ENCODE measurements around the gene MPG. TPM values are rescaled to one million over a fixed set of nuclear protein-coding genes. Genes with fewer than 3 reads are reported as not detected.

The MPG gene
- total and polyA plus RNA-seq, 2 of the 8 experiments (the other 6 are each of a cell fraction or from before 2014, with no cell fraction given), result 37.6 to 83.7 TPM

DNA sequence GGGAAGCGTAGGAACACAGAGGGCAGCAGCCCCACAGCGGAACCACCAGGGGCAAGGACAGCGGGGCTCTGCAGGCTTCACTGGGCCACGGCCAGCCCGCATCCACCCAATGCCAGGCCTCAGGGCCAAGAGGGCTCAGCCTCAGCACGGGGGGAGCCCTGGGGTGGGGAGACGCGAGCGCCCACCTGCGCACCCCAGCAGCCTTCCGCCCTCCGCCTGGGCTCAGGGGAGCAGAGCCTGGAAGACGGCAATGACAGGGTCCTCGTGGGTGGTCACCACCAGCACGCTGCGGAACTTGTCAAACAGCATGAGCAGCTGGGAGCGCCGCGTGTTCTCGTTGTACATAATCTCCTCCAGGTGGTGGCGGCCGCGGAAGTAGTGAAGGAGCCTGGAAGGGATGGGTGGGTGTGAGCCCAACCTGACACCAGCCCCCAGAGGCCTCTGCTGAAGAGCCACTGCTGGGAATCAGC is 8.5 kb downstream of the MPG start:
- H4K8ac ChIP-seq (ENCODE audit: extremely low read depth, insufficient read depth, low read length), result no peak overlapping the region
- TF ChIP-seq CHD2 (IDR thresholded peaks at IDR 0.05; ENCODE audit: low read length) (no peak), SP2 (IDR thresholded peaks at IDR 0.05; ENCODE audit: low read length) (no peak), SP4 (IDR thresholded peaks at IDR 0.05; ENCODE audit: low read length) (no peak), RXRA (IDR thresholded peaks at IDR 0.05; ENCODE audit: insufficient read depth, low read depth, low read length) (no peak), CBX8 (IDR thresholded peaks at IDR 0.05; ENCODE audit: borderline replicate concordance, low read depth, low read length) (no peak)
- TF ChIP-seq, protein P1, sequence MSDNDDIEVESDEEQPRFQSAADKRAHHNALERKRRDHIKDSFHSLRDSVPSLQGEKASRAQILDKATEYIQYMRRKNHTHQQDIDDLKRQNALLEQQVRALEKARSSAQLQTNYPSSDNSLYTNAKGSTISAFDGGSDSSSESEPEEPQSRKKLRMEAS (IDR thresholded peaks at IDR 0.05), result no peak

More for the DNA sequence above, 8.5 kb downstream of the MPG start:
- no peak for DNase-seq (ENCODE audit: low read depth in 1 of 2, low spot score in 2 of 2)
- no peak overlapping the region for H2AFZ ChIP-seq (ENCODE audit: low read length)
- H3K18ac ChIP-seq (ENCODE audit: extremely low read depth, low read length), result no peak overlapping the region
- H3K27me3 ChIP-seq (replicated peaks in 1 of 4; ENCODE audit: control insufficient read depth in 3 of 4, extremely low read depth in 1 of 4, insufficient read depth in 3 of 4, low read length in 3 of 4), result no peaks in the 10 kb centered on the region
- no peak overlapping the region for H3K14ac ChIP-seq (ENCODE audit: insufficient read length)
- H2BK120ac ChIP-seq (replicated peaks; ENCODE audit: low read depth, low read length), result no peak overlapping the region
- H3K79me1 ChIP-seq (ENCODE audit: low read depth, low read length), result no peaks in the 10 kb centered on the region
- H3K9me3 ChIP-seq (ENCODE audit: insufficient read depth in 2 of 2, low read depth in 1 of 2, low read length in 1 of 2), result no peaks in the 10 kb centered on the region
- FAIRE-seq, result no peak
- no peak overlapping the region for H3K4ac ChIP-seq (replicated peaks; ENCODE audit: insufficient read length, low read depth, low read length)
- H3K4me1 ChIP-seq (replicated peaks in 1 of 4; ENCODE audit: control insufficient read depth in 3 of 4, insufficient read depth in 4 of 4, low read length in 3 of 4), result peaks cover 0 to 8% (median 2%) of the 10 kb centered on the region in 4 experiments; a peak in 5 of 7 replicates
- CTCF ChIA-PET (ENCODE audit: partially characterized antibody), result interaction anchor here (0.9 to 25.7 kb wide), 4 partner anchors 9 to 25 kb away, joined by 3 to 856 read pairs (median 45); partner anchors contain the start of gene RHBDF1
- no peak overlapping the region for H4K5ac ChIP-seq (ENCODE audit: insufficient read length, low read depth, low read length)
- POLR2A ChIA-PET (ENCODE audit: partially characterized antibody), result interaction anchor here (1.4 to 1.8 kb wide), 4 partner anchors 12 to 40 kb away, joined by 3 to 5 read pairs (median 4); no protein-coding TSS in a partner anchor
- H3K79me2 ChIP-seq (ENCODE audit: control insufficient read depth in 1 of 2, insufficient read depth in 2 of 2, low read length in 2 of 2), result no peaks in the 10 kb centered on the region
- H3K36me3 ChIP-seq (ENCODE audit: control insufficient read depth in 2 of 4, insufficient read depth in 4 of 4, low read length in 3 of 4), result peaks cover 7 to 13% (median 11%) of the 10 kb centered on the region in 4 experiments; a peak in 7 of 8 replicates
- no peak overlapping the region for H2BK12ac ChIP-seq (ENCODE audit: low read depth, low read length)
- H3K4me3 ChIP-seq (ENCODE audit: extremely low read depth in 1 of 4, insufficient read depth in 2 of 4, low read depth in 3 of 4, low read length in 4 of 4), result no peak overlapping the region
- no peak overlapping the region for H3K9ac ChIP-seq (replicated peaks in 1 of 4; ENCODE audit: extremely low read depth in 1 of 4, low read depth in 3 of 4, low read length in 3 of 4)
- peaks cover 7 to 13% of the 10 kb centered on the region in 2 experiments for H4K20me1 ChIP-seq (replicated peaks in 1 of 2; ENCODE audit: control insufficient read depth in 1 of 2, insufficient read depth in 2 of 2, low read length in 2 of 2)
- no peak overlapping the region for H4K91ac ChIP-seq (replicated peaks; ENCODE audit: insufficient read length, low read length)
- H3K27ac ChIP-seq (ENCODE audit: low read depth, low read length), result no peak overlapping the region
- no peak overlapping the region for H2BK15ac ChIP-seq (ENCODE audit: low read length)
- no peak overlapping the region for H3K56ac ChIP-seq (replicated peaks; ENCODE audit: insufficient read length, low read depth, low read length)
- no peaks in the 10 kb centered on the region for H3K23me2 ChIP-seq (ENCODE audit: low read depth, low read length)
- H3K23ac ChIP-seq (ENCODE audit: insufficient read length), result no peak overlapping the region
- 97% methylated on average over 22 of the region's 23 CpGs; no CpG with 5 or more reads in 1 of the 2 experiments for WGBS, 2 experiments (ENCODE audit: extremely low coverage in 1 of 2, insufficient coverage in 1 of 2, insufficient read length in 1 of 2, insufficient replicate concordance in 2 of 2, low coverage in 1 of 2, low lambda C conversion rate in 2 of 2, missing lambda C conversion rate in 1 of 2)
- H2AK5ac ChIP-seq (ENCODE audit: low read depth, low read length), result no peak overlapping the region
- H3K4me2 ChIP-seq (ENCODE audit: insufficient read depth in 1 of 2, low read depth in 2 of 2, low read length in 2 of 2), result no peak overlapping the region
- no peak overlapping the region for H2BK20ac ChIP-seq (ENCODE audit: low read length)
- H2BK5ac ChIP-seq (ENCODE audit: low read depth, low read length), result no peak overlapping the region; the same call in 1 of the 2 replicates

Data from H1 (cell line).